Measurements from ENCODE around the gene SMIM10. TPM values are rescaled to one million over a fixed set of nuclear protein-coding genes. Genes with fewer than 3 reads are reported as not detected.
"Not testable (repeated sequence)": the region's sequence is repeated elsewhere in the genome, so short reads cannot be mapped to it uniquely, and the experiment has no call there.

Gene SMIM10
- total RNA-seq, 3 donors from 2014 or later: 0.38 to 6.3 (median 2.1) TPM

DNA sequence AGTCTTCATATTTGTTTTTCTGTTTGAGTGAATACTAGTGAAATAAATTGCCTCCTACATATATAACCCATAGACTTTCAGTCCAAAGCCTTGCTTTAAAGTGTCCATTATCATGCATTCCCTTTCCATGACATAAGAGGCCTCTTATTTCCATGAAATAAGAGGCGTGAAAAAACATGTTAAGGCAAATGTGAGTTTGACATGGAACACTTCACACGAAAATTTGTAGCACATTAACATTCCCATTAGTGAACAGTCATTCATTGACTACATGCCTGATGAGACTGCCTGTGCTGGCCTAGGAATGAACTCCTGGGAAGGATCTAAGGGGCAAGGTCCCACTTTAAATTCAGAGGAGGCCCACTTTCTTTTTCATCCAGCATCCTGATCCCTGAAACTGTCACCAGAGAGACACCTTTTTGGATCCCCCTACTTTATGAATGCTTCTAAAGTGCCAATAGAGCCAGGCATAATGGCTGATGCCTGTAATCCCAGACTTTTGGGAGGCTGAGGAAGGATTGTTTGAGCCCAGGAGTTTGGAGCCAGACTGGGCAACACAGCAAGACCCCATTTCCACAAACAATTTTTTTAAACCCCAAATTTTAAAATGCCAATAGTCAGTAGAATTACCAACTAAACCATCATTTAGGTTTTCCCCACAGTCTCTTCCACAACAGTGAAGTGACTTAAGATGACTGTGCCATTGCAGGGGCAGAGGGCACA, 24.9 kb downstream of the SMIM10 start:
- Histone ChIP-seq H3K4me3 (no peak overlapping the region), H3K4me1 (ENCODE audit: low read depth) (no peaks in the 10 kb centered on the region), H3K9me3 (no peaks in the 10 kb centered on the region), H3K36me3 (ENCODE audit: low read depth) (no peaks in the 10 kb centered on the region)
- TF ChIP-seq, protein P1, sequence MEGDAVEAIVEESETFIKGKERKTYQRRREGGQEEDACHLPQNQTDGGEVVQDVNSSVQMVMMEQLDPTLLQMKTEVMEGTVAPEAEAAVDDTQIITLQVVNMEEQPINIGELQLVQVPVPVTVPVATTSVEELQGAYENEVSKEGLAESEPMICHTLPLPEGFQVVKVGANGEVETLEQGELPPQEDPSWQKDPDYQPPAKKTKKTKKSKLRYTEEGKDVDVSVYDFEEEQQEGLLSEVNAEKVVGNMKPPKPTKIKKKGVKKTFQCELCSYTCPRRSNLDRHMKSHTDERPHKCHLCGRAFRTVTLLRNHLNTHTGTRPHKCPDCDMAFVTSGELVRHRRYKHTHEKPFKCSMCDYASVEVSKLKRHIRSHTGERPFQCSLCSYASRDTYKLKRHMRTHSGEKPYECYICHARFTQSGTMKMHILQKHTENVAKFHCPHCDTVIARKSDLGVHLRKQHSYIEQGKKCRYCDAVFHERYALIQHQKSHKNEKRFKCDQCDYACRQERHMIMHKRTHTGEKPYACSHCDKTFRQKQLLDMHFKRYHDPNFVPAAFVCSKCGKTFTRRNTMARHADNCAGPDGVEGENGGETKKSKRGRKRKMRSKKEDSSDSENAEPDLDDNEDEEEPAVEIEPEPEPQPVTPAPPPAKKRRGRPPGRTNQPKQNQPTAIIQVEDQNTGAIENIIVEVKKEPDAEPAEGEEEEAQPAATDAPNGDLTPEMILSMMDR (IDR thresholded peaks at IDR 0.05): no peak
- intact Hi-C loops (cut with DNase I, micrococcal nuclease): no loop called here
- DNase-seq: no peak
- ATAC-seq: no peak

DNA sequence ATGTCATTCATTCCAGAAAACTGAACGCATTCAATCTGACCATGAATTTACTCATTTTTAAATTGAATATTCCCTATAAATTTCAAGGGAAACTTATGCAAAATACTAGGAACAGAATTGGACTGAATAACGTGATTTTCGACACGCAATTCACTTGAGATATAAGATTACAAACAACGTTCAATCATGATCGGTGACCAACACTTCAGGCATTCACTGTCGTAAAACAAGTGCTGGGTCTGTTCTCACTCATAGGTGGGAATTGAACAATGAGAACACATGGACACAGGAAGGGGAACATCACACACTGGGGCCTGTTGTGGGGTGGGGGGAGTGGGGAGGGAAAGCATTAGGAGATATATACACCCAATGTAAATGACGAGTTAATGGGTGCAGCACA, 29.1 kb downstream of the SMIM10 start:
- DNase-seq; intact Hi-C loops (cut with DNase I, micrococcal nuclease): not testable (repeated sequence)

DNA sequence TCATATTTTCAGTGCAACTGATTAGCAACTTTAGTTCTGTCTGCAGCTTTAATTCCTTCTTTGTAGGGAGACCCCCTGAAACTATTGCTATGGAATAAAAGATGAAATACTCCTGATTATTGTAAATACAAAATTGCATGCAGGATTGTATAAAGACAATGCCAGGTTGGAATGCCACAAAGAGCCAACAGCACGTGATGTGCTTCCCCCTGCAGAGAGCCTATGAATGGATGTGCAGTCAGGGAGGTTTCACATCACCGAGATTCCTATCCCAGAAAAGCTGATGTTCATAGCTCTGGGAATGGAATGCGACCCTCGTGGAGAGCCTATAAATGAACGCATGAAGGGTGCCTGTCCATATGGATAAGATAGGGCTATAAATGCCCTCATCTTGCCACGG, 33.0 kb downstream of the SMIM10 start:
- intact Hi-C loops (cut with DNase I, micrococcal nuclease); ATAC-seq; H3K36me3 ChIP-seq (ENCODE audit: low read depth); DNase-seq; H3K9me3 ChIP-seq; H3K4me1 ChIP-seq (ENCODE audit: low read depth); H3K4me3 ChIP-seq: not testable (repeated sequence)

More for the DNA sequence above, 29.1 kb downstream of the SMIM10 start:
- H3K4me1 ChIP-seq (ENCODE audit: low read depth); H3K36me3 ChIP-seq (ENCODE audit: low read depth); ATAC-seq; H3K9me3 ChIP-seq; H3K4me3 ChIP-seq: not testable (repeated sequence)

DNA sequence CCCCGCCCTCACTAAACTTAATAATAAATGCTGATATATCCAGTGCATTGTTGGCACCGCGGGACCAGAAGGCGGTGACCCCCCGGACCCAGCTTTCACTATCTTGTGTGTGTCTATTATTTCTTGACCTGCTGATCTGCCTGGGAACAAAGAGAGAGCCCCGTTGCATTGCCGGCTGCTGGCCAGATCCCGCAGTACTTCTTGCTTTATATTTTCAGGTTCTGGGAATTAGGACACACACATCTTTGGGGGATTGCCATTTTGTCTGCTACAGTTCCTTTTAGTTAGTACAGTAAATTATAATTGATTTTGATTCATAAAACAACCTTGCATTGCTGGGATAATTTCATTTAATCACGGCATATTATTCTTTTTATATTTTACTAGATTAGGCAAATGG, 33.7 kb downstream of the SMIM10 start:
- H3K36me3 ChIP-seq (ENCODE audit: low read depth): no peaks in the 10 kb centered on the region
- DNase-seq: no peak
- H3K4me1 ChIP-seq (ENCODE audit: low read depth): no peaks in the 10 kb centered on the region
- H3K4me3 ChIP-seq: no peak overlapping the region
- intact Hi-C loops (cut with DNase I, micrococcal nuclease): no loop called here
- no peak for ATAC-seq
- TF ChIP-seq, protein P1 (IDR thresholded peaks at IDR 0.05): no peak
- H3K9me3 ChIP-seq: no peaks in the 10 kb centered on the region

DNA sequence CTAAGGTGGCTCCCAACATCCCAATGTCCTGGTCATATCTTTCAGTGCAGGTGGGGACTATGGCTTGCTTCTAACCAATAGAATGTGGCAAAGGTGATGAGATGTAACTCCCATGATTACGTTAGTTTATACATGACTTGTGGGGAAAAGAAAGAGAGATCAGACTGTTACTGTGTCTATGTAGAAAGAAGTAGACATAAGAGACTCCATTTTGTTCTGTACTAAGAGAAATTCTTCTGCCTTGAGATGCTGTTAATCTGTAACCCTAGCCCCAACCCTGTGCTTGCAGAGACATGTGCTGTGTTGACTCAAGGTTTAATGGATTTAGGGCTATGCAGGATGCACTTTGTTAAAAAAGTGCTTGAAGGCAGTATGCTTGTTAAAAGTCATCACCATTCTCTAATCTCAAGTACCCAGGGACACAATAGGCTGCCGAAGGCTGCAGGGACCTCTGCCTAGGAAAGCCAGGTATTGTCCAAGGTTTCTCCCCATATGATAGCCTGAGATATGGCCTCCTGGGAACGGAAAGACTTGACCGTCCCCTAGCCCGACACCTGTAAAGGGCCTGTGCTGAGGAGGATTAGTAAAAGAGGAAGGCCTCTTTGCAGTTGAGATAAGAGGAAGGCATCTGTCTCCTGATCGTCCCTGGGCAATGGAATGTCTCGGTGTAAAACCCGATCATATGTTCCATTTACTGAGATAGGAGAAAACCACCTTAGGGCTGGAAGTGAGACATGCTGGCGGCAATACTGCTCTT, 39.6 kb downstream of the SMIM10 start:
- H3K4me3 ChIP-seq; H3K36me3 ChIP-seq (ENCODE audit: low read depth); intact Hi-C loops (cut with DNase I, micrococcal nuclease); DNase-seq; H3K9me3 ChIP-seq; ATAC-seq; H3K4me1 ChIP-seq (ENCODE audit: low read depth): not testable (repeated sequence)

DNA sequence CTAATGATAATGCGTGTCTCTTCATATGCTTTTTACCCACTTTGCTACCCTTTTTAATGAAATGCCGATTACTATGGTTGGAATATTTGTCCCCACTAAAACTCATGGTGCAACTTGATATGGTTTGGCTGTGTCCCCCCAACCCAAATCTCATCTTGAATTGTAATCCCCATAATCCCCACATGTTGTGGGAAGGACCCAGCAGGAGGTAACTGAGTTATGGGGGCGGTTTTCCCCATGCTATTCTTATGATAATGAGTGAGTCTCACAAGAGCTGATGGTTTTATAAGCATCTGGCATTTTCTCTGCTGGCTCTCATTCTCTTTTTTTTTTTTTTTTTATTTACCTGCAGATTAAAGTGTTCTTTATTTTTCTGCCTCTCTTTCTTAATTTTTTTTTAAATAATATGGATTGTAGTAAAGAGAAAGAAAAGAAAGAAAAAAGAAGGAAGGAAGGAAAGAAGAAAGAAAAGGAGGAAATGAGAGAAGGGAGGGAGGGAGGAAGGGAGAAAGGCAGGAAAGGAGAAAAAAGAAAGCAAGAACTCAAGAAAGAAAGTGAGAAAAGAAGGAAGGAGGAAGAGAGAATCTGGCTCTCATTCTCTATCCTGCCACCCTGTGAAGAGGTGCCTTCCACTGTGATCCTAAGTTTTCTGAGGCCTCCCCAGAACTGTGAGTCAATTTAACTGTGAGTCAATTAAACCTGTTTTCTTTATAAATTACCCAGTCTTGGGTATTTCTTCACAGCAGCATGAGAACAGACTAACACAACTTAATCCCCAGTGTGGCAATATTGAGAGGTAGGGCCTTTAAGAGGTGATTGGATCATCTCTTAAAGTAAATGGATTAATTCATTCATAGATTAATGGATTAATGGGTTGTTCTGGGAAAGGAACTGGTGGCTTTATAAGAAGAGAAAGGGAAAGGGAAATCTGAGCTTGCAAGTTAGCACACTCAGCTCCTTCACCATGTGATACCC, 50.6 kb downstream of the SMIM10 start:
- H3K36me3 ChIP-seq (ENCODE audit: low read depth); intact Hi-C loops (cut with DNase I, micrococcal nuclease); H3K4me3 ChIP-seq; ATAC-seq; H3K4me1 ChIP-seq (ENCODE audit: low read depth); H3K9me3 ChIP-seq; DNase-seq: not testable (repeated sequence)

Other genes with a start within 250 kb of the SMIM10 start
- 10 to 100 TPM; 19.3 to 24.5 (median 24.2) TPM for gene PABIR2, start 193.8 kb upstream of the SMIM10 start, total RNA-seq
- 1 to 10 TPM; 8.5 to 9.8 (median 8.8) TPM for gene MOSPD1, start 75.7 kb upstream of the SMIM10 start, total RNA-seq
- gene RTL8B, start 31.6 kb downstream of the SMIM10 start, total RNA-seq: 10 to 100 TPM in 1 of 3 donors, 1 to 10 TPM in 2; 1.2 to 13.7 (median 3.3) TPM
- gene RTL8C, start 41.4 kb downstream of the SMIM10 start, total RNA-seq: 10 to 100 TPM; 32.7 to 87.4 (median 48.1) TPM
- 10 to 100 TPM; 31.3 to 38.0 (median 37.8) TPM for gene RTL8A, start 61.1 kb downstream of the SMIM10 start, total RNA-seq
- gene SMIM10L2B, start 107.7 kb downstream of the SMIM10 start, total RNA-seq: 1 to 10 TPM in 2 of 3 donors, under 1 TPM in 1; 0.75 to 2.2 (median 1.1) TPM
- not detected for gene ETDB, start 129.5 kb downstream of the SMIM10 start, total RNA-seq
- gene CT55, start 180.4 kb downstream of the SMIM10 start, total RNA-seq: not detected

Data from mucosa of descending colon (tissue), 3 donors.